DND-41 (cell line): ENCODE results near the gene C17orf100.

Experiments used
- ATAC-seq: fragments of 200-7000 bp; cut with Tn5 transposase; 3 replicates; pipeline ENCODE4 v1.9.1; 2021; ENCODE audit warnings: low read depth; ENCODE audit not compliant: insufficient read depth
- DNase-seq: peaks from one replicate; pipeline ENCODE4 v3.0.0-alpha.2; 2020
- H2AFZ ChIP-seq: 2 replicates; pipeline ENCODE4 v1.6.0; 2012; ENCODE audit warnings: low read depth, low read length
- H3K27ac ChIP-seq: 2 replicates; pipeline ENCODE4 v1.5.1; 2012; ENCODE audit warnings: low read length, inconsistent platforms
- H3K27me3 ChIP-seq: fragments of 200-600 bp; sonication (generic); 2 replicates; pipeline ENCODE4 v1.6.0; 2012; ENCODE audit warnings: low read length, mild to moderate bottlenecking, inconsistent platforms; ENCODE audit not compliant: insufficient read depth, poor library complexity
- H3K36me3 ChIP-seq: 2 replicates; pipeline ENCODE4 v1.5.1; 2012; ENCODE audit warnings: low read length, inconsistent platforms; ENCODE audit not compliant: insufficient read depth
- H3K4me1 ChIP-seq: 2 replicates; pipeline ENCODE4 v1.5.1; 2012; ENCODE audit warnings: mild to moderate bottlenecking, low read length; ENCODE audit not compliant: insufficient read depth
- H3K4me2 ChIP-seq: 2 replicates; pipeline ENCODE4 v1.6.0; 2012; ENCODE audit warnings: mild to moderate bottlenecking, moderate library complexity, low read length, inconsistent platforms; ENCODE audit not compliant: insufficient read depth
- H3K4me3 ChIP-seq, 2 experiments: fragments of 200-600 bp in 1 of 2; shearing (Covaris generic) in 1 of 2; 2 replicates each; pipeline ENCODE4 v1.5.1; 2012 to 2016; ENCODE audit warnings: inconsistent platforms in 2 of 2, low read length in 2 of 2, mild to moderate bottlenecking in 2 of 2, low read depth in 1 of 2, moderate library complexity in 1 of 2
- H3K79me2 ChIP-seq: 2 replicates; pipeline ENCODE4 v1.6.0; 2012; ENCODE audit warnings: low read length, inconsistent platforms; ENCODE audit not compliant: insufficient read depth
- H3K9ac ChIP-seq: 2 replicates; pipeline ENCODE4 v1.6.0; 2012; ENCODE audit warnings: low read depth, mild to moderate bottlenecking, inconsistent platforms, low read length, moderate library complexity
- H3K9me3 ChIP-seq: 2 replicates; pipeline ENCODE4 v1.5.1; 2012; ENCODE audit warnings: low read length, moderate library complexity, mild to moderate bottlenecking, inconsistent platforms; ENCODE audit not compliant: insufficient read depth, severe bottlenecking
- H4K20me1 ChIP-seq: 2 replicates; pipeline ENCODE4 v1.6.0; 2012; ENCODE audit warnings: low read length; ENCODE audit not compliant: insufficient read depth
- CTCF ChIP-seq: IDR thresholded peaks from 2 replicates; pipeline ENCODE4 v1.5.1; 2012; ENCODE audit warnings: borderline replicate concordance, low read length, moderate library complexity, mild to moderate bottlenecking; ENCODE audit not compliant: poor library complexity, severe bottlenecking; ENCODE audit errors: extremely low read depth
- EZH2 ChIP-seq: IDR thresholded peaks from 3 replicates; pipeline ENCODE4 v1.6.1; 2012; ENCODE audit warnings: borderline replicate concordance, low read depth, mild to moderate bottlenecking, moderate library complexity, low read length, inconsistent platforms; ENCODE audit not compliant: severe bottlenecking

C17orf100 gene

GRCh38 chr17:6669479-6670212 lies 18.1 kb downstream of the C17orf100 start:
- TF ChIP-seq EZH2 (no peak), CTCF (no peak)
- no peak for ATAC-seq

GRCh38 chr17:6670571-6670970 lies 19.0 kb downstream of the C17orf100 start:
- no peak overlapping the region for H2AFZ ChIP-seq
- H3K4me1 ChIP-seq = no peaks in the 10 kb centered on the region
- no peak for DNase-seq
- H3K27me3 ChIP-seq = peaks cover 19% of the 10 kb centered on the region
- H3K9ac ChIP-seq = no peak overlapping the region
- H3K4me2 ChIP-seq = no peak overlapping the region
- TF ChIP-seq EZH2 = no peak
- TF ChIP-seq CTCF = no peak
- ATAC-seq = no peak
- H3K79me2 ChIP-seq = no peaks in the 10 kb centered on the region
- no peak overlapping the region for H3K27ac ChIP-seq
- peaks cover 15% of the 10 kb centered on the region for H4K20me1 ChIP-seq
- no peaks in the 10 kb centered on the region for H3K9me3 ChIP-seq
- no peaks in the 10 kb centered on the region for H3K36me3 ChIP-seq
- H3K4me3 ChIP-seq = no peak overlapping the region

More at GRCh38 chr17:6669479-6670212, 18.1 kb downstream of the C17orf100 start:
- no peak overlapping the region for H3K9ac ChIP-seq
- H3K36me3 ChIP-seq = no peaks in the 10 kb centered on the region
- DNase-seq = no peak
- no peaks in the 10 kb centered on the region for H3K9me3 ChIP-seq
- peaks cover 6% of the 10 kb centered on the region; the same call in 1 of the 2 replicates for H4K20me1 ChIP-seq
- H3K4me1 ChIP-seq = no peaks in the 10 kb centered on the region
- H3K27ac ChIP-seq = no peak overlapping the region
- no peak overlapping the region for H2AFZ ChIP-seq
- no peaks in the 10 kb centered on the region for H3K79me2 ChIP-seq
- H3K27me3 ChIP-seq = peaks cover 14% of the 10 kb centered on the region
- no peak overlapping the region for H3K4me2 ChIP-seq
- no peak overlapping the region for H3K4me3 ChIP-seq

- Histone ChIP-seq H3K27ac (no peak overlapping the region), H3K79me2 (no peaks in the 10 kb centered on the region), H4K20me1 (peaks cover 17% of the 10 kb centered on the region), H3K4me1 (no peaks in the 10 kb centered on the region), H3K4me3 (no peak overlapping the region), H3K9me3 (no peaks in the 10 kb centered on the region), H3K27me3 (peaks cover 22% of the 10 kb centered on the region), H2AFZ (no peak overlapping the region), H3K4me2 (no peak overlapping the region), H3K36me3 (no peaks in the 10 kb centered on the region), H3K9ac (no peak overlapping the region)
- DNase-seq (no peak), ATAC-seq (no peak)
- TF ChIP-seq CTCF (no peak), EZH2 (no peak)
Observed at GRCh38 chr17:6670999-6671398, 19.4 kb downstream of the C17orf100 start.
